ENCODE measurements around the gene IFI44. TPM values are rescaled to one million over a fixed set of nuclear protein-coding genes. Genes with fewer than 3 reads are reported as not detected.

The IFI44 gene
- polyA plus RNA-seq, 10 donors = 9.4 to 19.5 (median 12.9) TPM

GRCh38 chr1:78699813-78700212, 50.2 kb downstream of the IFI44 start:
- DNase-seq = no peak

- no peak for DNase-seq
These were observed 52.8 kb downstream of the IFI44 start for GRCh38 chr1:78702426-78702825.

- DNase-seq = no peak
These were observed 54.2 kb downstream of the IFI44 start for GRCh38 chr1:78703806-78704205.

GRCh38 chr1:78712467-78713051, 62.9 kb downstream of the IFI44 start:
- no peak for DNase-seq

- no peak for DNase-seq
These were observed 63.7 kb downstream of the IFI44 start for GRCh38 chr1:78713297-78713696.

Other genes starting within 250 kb of the IFI44 start
- gene PTGFR, start 158.9 kb upstream of the IFI44 start, polyA plus RNA-seq (ENCODE audit: insufficient read length in 10 of 10) = 10 to 100 TPM; 14.3 to 43.1 (median 27.3) TPM
- gene IFI44L, start 29.4 kb upstream of the IFI44 start, polyA plus RNA-seq (ENCODE audit: insufficient read length in 10 of 10) = 1 to 10 TPM; 1.4 to 3.0 (median 2.4) TPM